Measurements from ENCODE around the gene JPT1.

- no peak for TF ChIP-seq CTCF (IDR thresholded peaks at IDR 0.05)
- no peak for TF ChIP-seq POLR2AphosphoS5 (IDR thresholded peaks at IDR 0.05; ENCODE audit: insufficient read depth in 1 of 2, low read depth in 1 of 2)
- TF ChIP-seq POLR2A (IDR thresholded peaks at IDR 0.05), result no peak
Observed at GRCh38 chr17:75102385-75102821, 51.9 kb downstream of the JPT1 start.

Measured in vagina (tissue), 2 donors.